NCI-H446 treated with DMSO at 0.1 percent for 48 hours (cell line): ENCODE results near the gene SYMPK.

Source experiments
- DNase-seq: peaks from one replicate; lab custom pipeline; 2025; lab: John Stamatoyannopoulos, UW

SYMPK gene

GRCh38 chr19:45781214-45782161 is 81.5 kb downstream of the SYMPK start:
- peak; percentile 10 for DNase-seq

GRCh38 chr19:45780448-45781213 is 82.3 kb downstream of the SYMPK start:
- DNase-seq: no peak

- DNase-seq: no peak
Measured at GRCh38 chr19:45780146-45780447, 82.8 kb downstream of the SYMPK start.

- DNase-seq: peak; percentile 66
Measured at GRCh38 chr19:45779231-45780145, 83.5 kb downstream of the SYMPK start.

- DNase-seq: no peak
Measured at GRCh38 chr19:45778010-45778661, 84.8 kb downstream of the SYMPK start.

GRCh38 chr19:45777395-45777961 is 85.5 kb downstream of the SYMPK start:
- DNase-seq: no peak

- no peak for DNase-seq
Measured at GRCh38 chr19:45774765-45775164, 88.2 kb downstream of the SYMPK start.

GRCh38 chr19:45773384-45773783 is 89.6 kb downstream of the SYMPK start:
- DNase-seq: no peak

- no peak for DNase-seq
Measured at GRCh38 chr19:45772912-45773311, 90.0 kb downstream of the SYMPK start.

- no peak for DNase-seq
Measured at GRCh38 chr19:45772130-45772840, 90.7 kb downstream of the SYMPK start.

- no peak for DNase-seq
Measured at GRCh38 chr19:45771311-45771933, 91.5 kb downstream of the SYMPK start.

GRCh38 chr19:45770192-45771101 is 92.5 kb downstream of the SYMPK start:
- DNase-seq: peak; percentile 97

- DNase-seq: peak; percentile 50
Measured at GRCh38 chr19:45769821-45770191, 93.1 kb downstream of the SYMPK start.

- peak; percentile 94 for DNase-seq
Measured at GRCh38 chr19:45768984-45769782, 93.8 kb downstream of the SYMPK start, which contains the start of gene SIX5. SIX5 (minus strand) TSS chr19:45769252; CDS start chr19:45768844, 408 bp downstream.

- no peak for DNase-seq
Measured at GRCh38 chr19:45768655-45768983, 94.3 kb downstream of the SYMPK start.

GRCh38 chr19:45767881-45768654 is 94.9 kb downstream of the SYMPK start:
- peak; percentile 11 for DNase-seq

- DNase-seq: no peak
Measured at GRCh38 chr19:45767410-45767880, 95.5 kb downstream of the SYMPK start.
